HG03139 (cell line): ENCODE measurements around the gene MTFR1L.

Source experiments
- ATAC-seq: cut with Tn5 transposase; IDR thresholded peaks from one replicate; pipeline ENCODE4 v1.9.1; 2021; ENCODE audit not compliant: unreplicated experiment

MTFR1L gene

DNA sequence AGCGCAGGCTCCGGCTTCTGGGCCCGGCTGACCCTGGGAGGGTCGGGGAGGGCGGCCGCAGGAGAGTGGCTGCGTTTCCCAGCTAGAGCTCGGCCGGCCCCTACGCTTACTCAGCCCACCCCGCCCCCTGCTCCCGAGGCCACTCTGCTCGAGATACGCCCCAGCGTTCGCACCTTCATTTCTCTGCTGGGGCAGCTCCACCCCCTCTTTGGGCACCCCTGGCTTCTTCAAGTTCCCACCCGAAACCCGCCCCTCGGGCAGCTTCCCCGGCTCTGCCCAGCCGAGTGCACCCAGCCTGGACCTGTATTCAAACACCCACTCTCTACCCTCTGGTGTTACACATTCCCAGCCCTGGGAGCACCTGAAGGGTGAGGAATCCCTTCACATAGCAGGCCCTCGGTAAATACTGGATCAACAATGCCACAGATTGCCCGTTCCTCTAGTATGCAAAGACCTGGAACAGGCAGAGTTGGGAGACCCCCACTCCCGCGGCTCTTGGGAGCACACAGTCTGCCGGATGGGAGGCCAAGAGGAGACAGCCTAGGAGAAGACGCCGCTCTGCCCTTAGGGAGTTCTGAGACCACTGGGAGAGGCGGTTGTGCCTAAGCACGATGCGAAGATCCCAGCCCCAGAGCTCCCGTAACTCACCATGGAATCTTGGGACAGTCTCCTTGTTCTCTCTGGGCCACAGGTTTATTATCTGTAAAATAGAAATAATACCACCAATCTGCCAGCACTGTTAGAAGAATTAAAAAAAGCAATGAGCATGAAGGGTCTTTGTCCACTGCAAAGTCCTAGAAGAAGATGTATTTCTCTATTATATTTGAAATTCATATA, 56.3 kb downstream of the MTFR1L start:
- ATAC-seq = no peak

- no peak for ATAC-seq
These were observed 56.9 kb downstream of the MTFR1L start for GRCh38 chr1:25876693-25877077.

- ATAC-seq = no peak
These were observed 57.4 kb downstream of the MTFR1L start for GRCh38 chr1:25877155-25877554.

- no peak for ATAC-seq
These were observed 58.9 kb downstream of the MTFR1L start for GRCh38 chr1:25878690-25879089.

GRCh38 chr1:25879675-25880074, 59.9 kb downstream of the MTFR1L start:
- no peak for ATAC-seq

DNA sequence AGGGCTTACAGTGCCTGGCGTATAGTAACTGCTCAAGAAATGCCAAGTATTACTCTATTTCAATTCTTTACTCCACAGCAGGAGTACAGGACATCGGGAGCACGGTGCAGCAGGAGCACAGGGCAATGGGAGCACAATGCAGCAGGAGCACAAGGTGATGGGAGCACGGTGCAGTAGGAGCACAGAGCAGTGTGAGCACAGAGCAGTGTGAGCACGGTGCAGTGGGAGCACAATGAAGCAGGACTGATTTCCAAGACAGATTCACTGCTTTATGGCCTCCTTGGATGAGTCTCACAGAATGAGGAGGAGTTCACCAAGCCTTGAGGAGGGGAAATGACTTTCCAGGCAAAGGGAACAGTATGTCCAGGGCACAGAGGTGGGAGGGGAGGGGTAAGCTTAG, 60.8 kb downstream of the MTFR1L start:
- no peak for ATAC-seq

DNA sequence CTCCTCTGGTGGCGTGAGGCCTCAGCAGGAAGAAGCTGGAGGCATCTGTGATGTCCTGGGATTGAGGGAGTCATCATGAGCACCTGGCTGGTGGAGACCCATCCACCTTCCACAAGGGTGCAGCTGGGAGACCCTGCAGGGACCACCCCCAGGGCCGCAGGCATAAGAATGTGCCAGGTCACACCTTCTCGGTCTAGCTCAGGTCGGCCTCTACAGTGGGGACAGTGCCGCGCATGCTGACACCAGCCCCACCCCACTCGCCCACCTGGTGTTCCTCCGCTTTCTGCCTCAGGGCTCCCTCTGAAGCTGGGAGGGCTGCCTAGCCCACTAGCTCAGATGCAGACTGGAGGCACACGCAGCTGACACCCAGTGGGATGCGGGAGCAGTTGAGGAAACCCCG, 61.5 kb downstream of the MTFR1L start:
- ATAC-seq = no peak
